Naive thymus-derived CD8-positive, alpha-beta T cell (primary cell): ENCODE measurements around the gene RIC3. TPM values are rescaled to one million over a fixed set of nuclear protein-coding genes. Genes with fewer than 3 reads are reported as not detected.

Experiments used
- ATAC-seq, 2 donors: fragments of 150-1000 bp; cut with Tn5 transposase in 1 of 2; sonication (Bioruptor Pico), chemical (Tn5 transposase) in 1 of 2; 1 replicate in 1 of 2; 2 replicates in 1 of 2; pipeline ENCODE4 v1.10.0; 2021; ENCODE audit warnings: mild to moderate bottlenecking in 2 of 2, moderate library complexity in 2 of 2
- POLR2A ChIA-PET: fragments of 350-600 bp; sonication (Branson Sonifier 250); formaldehyde crosslinking; loops from one replicate; lab custom pipeline; 2021; ENCODE audit warnings: antibody characterized with exemption; lab: Charles Lee
- DNase-seq, 10 donors: peaks; one replicate each; pipeline versions ENCODE4 v3.0.0 to v3.0.0-alpha.2; 2020 to 2022
- H3K27ac Mint-ChIP-seq, 10 donors: one replicate each; pipeline ENCODE4 v1.8.0; 2020 to 2022; ENCODE audit warnings: mild to moderate bottlenecking in 10 of 10, mixed read lengths in 10 of 10, moderate library complexity in 4 of 10, inconsistent platforms in 1 of 10
- H3K27me3 Mint-ChIP-seq, 5 donors: one replicate each; pipeline ENCODE4 v1.8.0; 2021 to 2022; ENCODE audit warnings: mixed read lengths in 5 of 5
- H3K36me3 Mint-ChIP-seq, 3 donors: one replicate each; pipeline ENCODE4 v1.8.0; 2020 to 2022; ENCODE audit warnings: mixed read lengths in 3 of 3, mild to moderate bottlenecking in 2 of 3, inconsistent platforms in 1 of 3
- H3K4me1 Mint-ChIP-seq, 4 donors: one replicate each; pipeline ENCODE4 v1.8.0; 2021 to 2022; ENCODE audit warnings: mixed read lengths in 4 of 4
- H3K4me3 Mint-ChIP-seq, 10 donors: one replicate each; pipeline ENCODE4 v1.8.0; 2020 to 2022; ENCODE audit warnings: mild to moderate bottlenecking in 10 of 10, mixed read lengths in 10 of 10, moderate library complexity in 6 of 10, inconsistent platforms in 1 of 10
- H3K9me3 Mint-ChIP-seq, 9 donors: one replicate each; pipeline ENCODE4 v1.8.0; 2020 to 2022; ENCODE audit warnings: mixed read lengths in 9 of 9, mild to moderate bottlenecking in 3 of 9, inconsistent platforms in 1 of 9, moderate library complexity in 1 of 9
- polyA plus RNA-seq, 3 donors: library from polyadenylated mRNA; unstranded; fragments of 300-500 nt; fragmentation: Illumina TruSeq; gene quantifications; one replicate each; pipeline ENCODE4 v1.2.3, GENCODE V29; 2021
- total RNA-seq, 8 experiments: library from RNA in 2 of 8; stranded (reverse) in 2 of 8; gene quantifications; one replicate each; pipeline ENCODE4 v1.2.3 and lab custom pipeline; 2021 to 2026

The RIC3 gene
- total and polyA plus RNA-seq, 5 experiments from 2014 or later, result 2.2 to 58.1 (median 4.4) TPM

DNA sequence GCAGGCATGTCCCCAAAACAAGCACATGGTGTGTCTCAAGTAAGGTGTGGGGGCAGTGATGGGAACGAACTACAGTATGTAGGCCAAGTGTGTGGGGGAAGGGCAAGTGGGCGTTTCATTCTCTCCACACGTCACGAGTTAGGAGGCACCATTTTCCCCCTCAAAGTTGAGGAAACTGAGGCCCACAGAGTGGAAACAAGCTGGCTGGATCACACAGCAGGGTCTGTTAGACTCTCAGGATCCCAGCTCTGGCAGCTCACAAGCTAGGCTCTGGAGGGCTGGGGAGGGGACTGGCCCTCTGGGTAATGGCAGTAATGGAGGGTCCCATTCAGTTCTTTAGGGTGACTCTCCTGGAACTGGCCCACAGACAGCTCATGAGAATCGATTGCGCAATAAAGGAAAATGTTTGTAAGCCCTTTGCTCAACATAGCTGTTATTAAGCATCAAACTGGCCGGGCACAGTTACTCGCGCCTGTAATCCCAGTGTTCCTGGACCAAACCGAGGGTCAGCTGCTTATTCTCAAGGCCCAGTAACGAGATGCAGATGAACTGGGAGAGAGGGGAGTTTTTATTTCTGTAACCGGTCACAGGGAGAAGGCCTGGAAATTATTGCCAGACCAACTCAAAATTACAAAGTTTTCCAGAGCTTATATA is 111.9 kb downstream of the RIC3 start:
- DNase-seq (no peak), ATAC-seq (no peak)
- peaks cover 2 to 11% (median 3%) of the 10 kb centered on the region in 5 donors for H3K27me3 Mint-ChIP-seq
- POLR2A ChIA-PET, result no interaction called here
- H3K36me3 Mint-ChIP-seq, result no peaks in the 10 kb centered on the region
- no peaks in the 10 kb centered on the region for H3K9me3 Mint-ChIP-seq
- H3K27ac Mint-ChIP-seq, result no peak overlapping the region
- H3K4me3 Mint-ChIP-seq, result no peak overlapping the region
- peaks cover 0 to 9% (median 2%) of the 10 kb centered on the region in 4 donors for H3K4me1 Mint-ChIP-seq

Other genes starting within 250 kb of the RIC3 start
- gene OR10A6, start 237.8 kb downstream of the RIC3 start, total RNA-seq, result not detected
- not detected for gene OR10A6, start 237.8 kb downstream of the RIC3 start, polyA plus RNA-seq
- not detected for gene OR10A3, start 227.3 kb downstream of the RIC3 start, total RNA-seq
- gene OR10A3, start 227.3 kb downstream of the RIC3 start, polyA plus RNA-seq, result not detected
- not detected for gene NLRP10, start 203.6 kb downstream of the RIC3 start, total RNA-seq
- gene NLRP10, start 203.6 kb downstream of the RIC3 start, polyA plus RNA-seq, result not detected
- 100 to 1,000 TPM; 310 to 319 TPM for gene EIF3F, start 181.7 kb downstream of the RIC3 start, total RNA-seq
- 100 to 1,000 TPM; 408 to 500 (median 458) TPM for gene EIF3F, start 181.7 kb downstream of the RIC3 start, polyA plus RNA-seq
- gene TUB, start 87.8 kb downstream of the RIC3 start, total RNA-seq, result not detected
- under 1 TPM in 2 of 3 donors, not detected in 1; 0.05 to 0.18 TPM for gene TUB, start 87.8 kb downstream of the RIC3 start, polyA plus RNA-seq
- not detected for gene LMO1, start 94.9 kb upstream of the RIC3 start, total RNA-seq
- gene LMO1, start 94.9 kb upstream of the RIC3 start, polyA plus RNA-seq, result not detected